ENCODE measurements around the gene OR2A42. TPM values are rescaled to one million over a fixed set of nuclear protein-coding genes. Genes with fewer than 3 reads are reported as not detected.
"Not testable (repeated sequence)": the region's sequence is repeated elsewhere in the genome, so short reads cannot be mapped to it uniquely, and the experiment has no call there.

The OR2A42 gene, protein sequence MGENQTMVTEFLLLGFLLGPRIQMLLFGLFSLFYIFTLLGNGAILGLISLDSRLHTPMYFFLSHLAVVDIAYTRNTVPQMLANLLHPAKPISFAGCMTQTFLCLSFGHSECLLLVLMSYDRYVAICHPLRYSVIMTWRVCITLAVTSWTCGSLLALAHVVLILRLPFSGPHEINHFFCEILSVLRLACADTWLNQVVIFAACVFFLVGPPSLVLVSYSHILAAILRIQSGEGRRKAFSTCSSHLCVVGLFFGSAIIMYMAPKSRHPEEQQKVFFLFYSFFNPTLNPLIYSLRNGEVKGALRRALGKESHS
- not detected for total RNA-seq
- total RNA-seq (2013) = 0.02 TPM

DNA sequence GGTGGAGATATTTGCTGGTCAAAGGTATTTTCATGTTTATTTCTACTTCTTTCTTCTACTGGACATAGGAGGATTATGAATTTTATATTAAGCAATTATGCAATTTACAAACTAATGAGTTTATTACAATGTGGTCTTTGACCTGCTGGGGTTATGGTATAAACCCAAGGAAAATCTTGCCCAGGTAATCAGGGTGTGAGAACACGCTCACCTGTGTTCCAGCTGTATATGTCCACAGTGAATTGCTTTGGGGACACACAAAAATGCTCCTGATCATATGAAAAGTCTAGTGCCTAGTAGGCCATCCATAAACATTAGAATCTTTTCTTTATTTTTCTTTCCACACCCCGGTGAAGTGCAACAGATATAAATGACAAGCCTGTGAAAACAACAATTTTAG is at the start of gene OR2A42:
Gene OR2A42 (minus strand): TSS at position 241 of the 400 bp plus-strand sequence. CDS start 6,762 bp downstream, outside the sequence.
- DNase-seq; H3K27ac ChIP-seq (ENCODE audit: low read length); H3K27me3 ChIP-seq (ENCODE audit: control insufficient read depth, insufficient read depth, low read length); H3K4me1 Mint-ChIP-seq; ATAC-seq; H3K27ac Mint-ChIP-seq; H3K4me1 ChIP-seq (ENCODE audit: control insufficient read depth, insufficient read depth, low read length); H3K4me3 Mint-ChIP-seq; H3K9me3 Mint-ChIP-seq; H3K36me3 Mint-ChIP-seq; intact Hi-C loops (cut with micrococcal nuclease); H3K36me3 ChIP-seq (ENCODE audit: control insufficient read depth, insufficient read depth, low read length); H3K27me3 Mint-ChIP-seq (ENCODE audit: low read depth in 2 of 2); H3K9me3 ChIP-seq (ENCODE audit: control insufficient read depth, insufficient read depth, low read length); H3K4me3 ChIP-seq (ENCODE audit: low read length): not testable (repeated sequence)
- WGBS (ENCODE audit: insufficient coverage) = no CpG with 5 or more reads among the region's 2 CpGs

DNA sequence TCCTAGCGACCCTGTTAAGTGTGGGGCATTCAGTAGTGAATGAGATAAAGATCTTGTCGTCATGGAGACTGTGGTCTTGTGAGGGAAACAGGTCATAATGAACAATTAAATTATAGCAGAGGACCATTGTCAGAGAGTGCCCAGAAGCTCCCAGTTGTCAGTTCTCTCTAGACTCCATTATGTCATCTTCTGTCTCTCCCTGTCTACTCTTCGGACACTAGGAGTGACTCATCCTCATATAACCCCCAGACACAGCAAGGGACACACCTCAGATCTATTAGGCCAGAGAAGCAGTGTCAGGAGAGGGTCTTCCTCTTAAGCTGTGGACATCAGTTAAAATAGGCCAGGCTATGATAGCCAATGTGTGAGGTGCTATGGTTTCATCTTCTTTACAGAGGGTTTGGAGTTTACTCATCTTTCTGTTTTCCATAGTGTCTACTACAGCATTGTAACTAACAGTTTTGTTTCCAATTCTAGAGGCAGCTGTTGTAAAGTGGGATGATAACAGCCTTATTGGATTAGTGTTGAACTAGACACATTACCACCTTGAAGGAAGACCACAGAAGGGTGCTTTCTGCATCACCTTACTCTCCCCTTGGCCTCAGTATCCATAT is 47.9 kb upstream of the OR2A42 start:
- WGBS (ENCODE audit: insufficient coverage) = no CpG with 5 or more reads among the region's 3 CpGs
- intact Hi-C loops (cut with micrococcal nuclease); H3K4me1 ChIP-seq (ENCODE audit: control insufficient read depth, insufficient read depth, low read length): not testable (repeated sequence)

GRCh38 chr7:144283716-144284115 is 44.3 kb upstream of the OR2A42 start:
- H3K4me1 ChIP-seq (ENCODE audit: control insufficient read depth, insufficient read depth, low read length); ATAC-seq; H3K9me3 ChIP-seq (ENCODE audit: control insufficient read depth, insufficient read depth, low read length); DNase-seq; H3K4me3 Mint-ChIP-seq; H3K4me3 ChIP-seq (ENCODE audit: low read length); H3K27me3 Mint-ChIP-seq (ENCODE audit: low read depth in 2 of 2); H3K27ac ChIP-seq (ENCODE audit: low read length); H3K36me3 Mint-ChIP-seq; intact Hi-C loops (cut with micrococcal nuclease); H3K4me1 Mint-ChIP-seq; H3K27me3 ChIP-seq (ENCODE audit: control insufficient read depth, insufficient read depth, low read length); H3K27ac Mint-ChIP-seq; H3K36me3 ChIP-seq (ENCODE audit: control insufficient read depth, insufficient read depth, low read length); H3K9me3 Mint-ChIP-seq: not testable (repeated sequence)
- no CpG with 5 or more reads among the region's 6 CpGs for WGBS (ENCODE audit: insufficient coverage)

More for the DNA sequence above, 47.9 kb upstream of the OR2A42 start:
- not testable (repeated sequence) for H3K36me3 Mint-ChIP-seq; H3K27me3 ChIP-seq (ENCODE audit: control insufficient read depth, insufficient read depth, low read length); H3K4me3 Mint-ChIP-seq; DNase-seq; H3K36me3 ChIP-seq (ENCODE audit: control insufficient read depth, insufficient read depth, low read length); H3K4me1 Mint-ChIP-seq; H3K9me3 ChIP-seq (ENCODE audit: control insufficient read depth, insufficient read depth, low read length); H3K27ac ChIP-seq (ENCODE audit: low read length); H3K27me3 Mint-ChIP-seq (ENCODE audit: low read depth in 2 of 2); H3K9me3 Mint-ChIP-seq; H3K4me3 ChIP-seq (ENCODE audit: low read length); H3K27ac Mint-ChIP-seq
- peak in 1 of 3 donors; percentile 26 for ATAC-seq

DNA sequence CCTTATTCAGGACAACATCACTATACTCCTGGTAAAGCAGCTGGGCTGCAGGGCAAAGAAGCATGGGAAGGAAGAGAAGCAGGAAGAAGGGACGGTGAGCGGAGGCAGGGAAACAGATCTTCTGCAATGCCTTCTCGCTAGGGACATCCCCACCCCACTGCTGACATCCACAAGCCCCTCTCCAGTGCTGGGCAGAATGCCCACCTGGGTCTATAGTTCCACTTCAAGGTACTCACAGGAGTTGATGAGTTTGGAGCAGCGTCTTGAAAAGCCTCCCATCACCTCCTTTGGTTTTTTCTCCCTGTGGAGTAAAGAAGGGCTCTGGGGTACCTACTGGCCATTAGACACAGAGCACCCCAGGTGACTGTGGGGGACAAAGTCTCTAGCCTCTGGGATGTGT is 43.1 kb upstream of the OR2A42 start:
- H3K4me1 Mint-ChIP-seq; H3K27ac Mint-ChIP-seq; H3K4me3 ChIP-seq (ENCODE audit: low read length); H3K9me3 ChIP-seq (ENCODE audit: control insufficient read depth, insufficient read depth, low read length); H3K4me1 ChIP-seq (ENCODE audit: control insufficient read depth, insufficient read depth, low read length); DNase-seq; H3K36me3 Mint-ChIP-seq; H3K4me3 Mint-ChIP-seq; H3K27ac ChIP-seq (ENCODE audit: low read length); H3K9me3 Mint-ChIP-seq; H3K27me3 Mint-ChIP-seq (ENCODE audit: low read depth in 2 of 2); intact Hi-C loops (cut with micrococcal nuclease); H3K27me3 ChIP-seq (ENCODE audit: control insufficient read depth, insufficient read depth, low read length); H3K36me3 ChIP-seq (ENCODE audit: control insufficient read depth, insufficient read depth, low read length): not testable (repeated sequence)
- ATAC-seq = peak in 1 of 3 donors; percentile 40
- WGBS (ENCODE audit: insufficient coverage) = 100% methylated on average over 1 of the region's 4 CpGs

DNA sequence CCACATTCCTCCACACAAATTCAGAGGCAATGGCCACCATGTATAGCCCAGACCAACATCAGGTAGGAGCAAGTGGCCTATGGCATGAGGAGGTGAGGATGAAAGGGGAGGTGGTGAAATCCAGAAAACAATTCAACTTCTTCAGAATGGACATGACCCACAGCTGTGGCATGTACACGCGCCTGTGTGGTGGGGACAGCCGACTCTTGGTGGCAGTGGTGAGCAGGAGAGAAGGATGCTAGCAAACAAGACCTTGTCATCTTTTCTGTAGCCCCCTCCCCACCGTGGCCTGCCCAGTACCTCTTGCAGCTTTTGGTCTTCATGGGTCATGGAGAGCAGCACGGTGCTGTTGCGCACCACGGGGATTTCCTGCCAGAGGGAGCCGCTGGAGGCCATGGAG is 42.6 kb upstream of the OR2A42 start:
- H3K9me3 Mint-ChIP-seq; H3K36me3 ChIP-seq (ENCODE audit: control insufficient read depth, insufficient read depth, low read length); H3K27ac Mint-ChIP-seq; H3K4me1 Mint-ChIP-seq; H3K4me3 Mint-ChIP-seq; DNase-seq; H3K4me1 ChIP-seq (ENCODE audit: control insufficient read depth, insufficient read depth, low read length); H3K27me3 ChIP-seq (ENCODE audit: control insufficient read depth, insufficient read depth, low read length); ATAC-seq; H3K9me3 ChIP-seq (ENCODE audit: control insufficient read depth, insufficient read depth, low read length); H3K4me3 ChIP-seq (ENCODE audit: low read length); H3K36me3 Mint-ChIP-seq; intact Hi-C loops (cut with micrococcal nuclease); H3K27ac ChIP-seq (ENCODE audit: low read length); H3K27me3 Mint-ChIP-seq (ENCODE audit: low read depth in 2 of 2): not testable (repeated sequence)
- no CpG with 5 or more reads among the region's 8 CpGs for WGBS (ENCODE audit: insufficient coverage)

- WGBS (ENCODE audit: insufficient coverage) = 100% methylated on average over 2 of the region's 6 CpGs
- H3K4me1 ChIP-seq (ENCODE audit: control insufficient read depth, insufficient read depth, low read length); H3K27ac Mint-ChIP-seq; intact Hi-C loops (cut with micrococcal nuclease); H3K27me3 ChIP-seq (ENCODE audit: control insufficient read depth, insufficient read depth, low read length); H3K27me3 Mint-ChIP-seq (ENCODE audit: low read depth in 2 of 2); H3K4me3 ChIP-seq (ENCODE audit: low read length); H3K4me3 Mint-ChIP-seq; H3K9me3 ChIP-seq (ENCODE audit: control insufficient read depth, insufficient read depth, low read length); DNase-seq; H3K9me3 Mint-ChIP-seq; H3K36me3 ChIP-seq (ENCODE audit: control insufficient read depth, insufficient read depth, low read length); ATAC-seq; H3K27ac ChIP-seq (ENCODE audit: low read length); H3K36me3 Mint-ChIP-seq; H3K4me1 Mint-ChIP-seq: not testable (repeated sequence)
Observed at GRCh38 chr7:144280010-144280409, 40.6 kb upstream of the OR2A42 start.

- ATAC-seq; H3K36me3 Mint-ChIP-seq; intact Hi-C loops (cut with micrococcal nuclease); H3K4me3 ChIP-seq (ENCODE audit: low read length); DNase-seq; H3K27me3 Mint-ChIP-seq (ENCODE audit: low read depth in 2 of 2); H3K9me3 ChIP-seq (ENCODE audit: control insufficient read depth, insufficient read depth, low read length); H3K4me3 Mint-ChIP-seq; H3K4me1 ChIP-seq (ENCODE audit: control insufficient read depth, insufficient read depth, low read length); H3K27ac Mint-ChIP-seq; H3K27ac ChIP-seq (ENCODE audit: low read length); H3K27me3 ChIP-seq (ENCODE audit: control insufficient read depth, insufficient read depth, low read length); H3K9me3 Mint-ChIP-seq; H3K36me3 ChIP-seq (ENCODE audit: control insufficient read depth, insufficient read depth, low read length); H3K4me1 Mint-ChIP-seq: not testable (repeated sequence)
- WGBS (ENCODE audit: insufficient coverage) = 96% methylated on average over 3 of the region's 6 CpGs
Observed at GRCh38 chr7:144275281-144275680, 35.9 kb upstream of the OR2A42 start.

- H3K36me3 ChIP-seq (ENCODE audit: control insufficient read depth, insufficient read depth, low read length); intact Hi-C loops (cut with micrococcal nuclease); H3K9me3 Mint-ChIP-seq; H3K4me3 ChIP-seq (ENCODE audit: low read length); H3K4me3 Mint-ChIP-seq; H3K4me1 ChIP-seq (ENCODE audit: control insufficient read depth, insufficient read depth, low read length); H3K9me3 ChIP-seq (ENCODE audit: control insufficient read depth, insufficient read depth, low read length); H3K27ac Mint-ChIP-seq; H3K4me1 Mint-ChIP-seq; ATAC-seq; H3K27ac ChIP-seq (ENCODE audit: low read length); H3K27me3 Mint-ChIP-seq (ENCODE audit: low read depth in 2 of 2); DNase-seq; H3K36me3 Mint-ChIP-seq; H3K27me3 ChIP-seq (ENCODE audit: control insufficient read depth, insufficient read depth, low read length): not testable (repeated sequence)
- no CpG with 5 or more reads among the region's 19 CpGs for WGBS (ENCODE audit: insufficient coverage)
Observed at GRCh38 chr7:144269188-144269587, 29.8 kb upstream of the OR2A42 start, which contains the start of gene CTAGE8. Gene CTAGE8 (minus strand): TSS chr7:144269288. CDS start chr7:144269250, 38 bp downstream.

Measured in natural killer cell (primary cell).